ENCODE results near the gene CAMK2B. TPM values are rescaled to one million over a fixed set of nuclear protein-coding genes. Genes with fewer than 3 reads are reported as not detected.

CAMK2B gene
- total RNA-seq, 1 donor from 2014 or later: 0.09 TPM

DNA sequence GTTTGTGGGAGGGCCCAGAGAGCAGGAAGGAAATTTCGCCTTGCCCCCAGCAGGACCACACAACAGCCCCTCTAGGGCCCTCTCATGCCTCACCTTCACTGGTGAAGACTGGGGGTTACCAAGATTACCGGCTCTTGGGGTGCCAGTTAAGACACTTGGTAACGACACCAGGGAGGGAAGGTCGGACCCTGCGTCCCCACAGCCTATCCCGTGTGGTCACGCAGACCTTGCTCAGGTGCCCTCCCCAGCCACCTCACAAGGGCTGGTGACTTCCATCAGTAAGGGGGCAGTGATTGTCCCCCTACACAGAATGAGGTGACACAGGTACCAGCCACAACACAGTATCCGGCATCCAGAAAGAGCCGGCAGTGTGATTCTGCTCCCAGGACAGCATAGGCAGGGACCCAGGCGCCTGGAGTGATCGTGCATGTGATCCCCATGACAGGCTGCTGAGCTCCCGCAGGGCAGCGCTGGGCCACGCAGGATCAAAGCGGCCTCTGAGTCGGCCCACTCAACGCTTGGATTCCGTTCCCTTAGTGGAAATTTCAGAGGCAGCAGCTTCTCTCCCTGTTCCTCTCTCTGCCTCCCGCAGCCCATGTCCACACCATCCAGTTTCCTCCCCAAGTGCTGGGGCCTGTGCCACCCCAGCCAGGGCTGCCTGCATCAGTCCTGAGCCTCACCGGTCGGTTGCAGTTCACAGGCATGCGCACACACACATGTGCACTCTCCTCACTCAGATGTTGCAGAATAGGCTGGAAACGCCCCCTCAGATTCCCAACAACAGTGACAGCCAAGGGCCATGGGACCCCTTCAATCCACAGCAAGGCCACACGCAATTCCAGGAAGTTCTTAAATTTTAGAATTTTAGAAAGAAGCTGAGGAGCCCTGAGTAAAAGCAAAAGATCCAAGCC is 35.8 kb downstream of the CAMK2B start:
- no peaks in the 10 kb centered on the region for H3K36me3 ChIP-seq
- H3K27me3 Mint-ChIP-seq (ENCODE audit: insufficient read depth, low read depth): peaks cover 8% of the 10 kb centered on the region

DNA sequence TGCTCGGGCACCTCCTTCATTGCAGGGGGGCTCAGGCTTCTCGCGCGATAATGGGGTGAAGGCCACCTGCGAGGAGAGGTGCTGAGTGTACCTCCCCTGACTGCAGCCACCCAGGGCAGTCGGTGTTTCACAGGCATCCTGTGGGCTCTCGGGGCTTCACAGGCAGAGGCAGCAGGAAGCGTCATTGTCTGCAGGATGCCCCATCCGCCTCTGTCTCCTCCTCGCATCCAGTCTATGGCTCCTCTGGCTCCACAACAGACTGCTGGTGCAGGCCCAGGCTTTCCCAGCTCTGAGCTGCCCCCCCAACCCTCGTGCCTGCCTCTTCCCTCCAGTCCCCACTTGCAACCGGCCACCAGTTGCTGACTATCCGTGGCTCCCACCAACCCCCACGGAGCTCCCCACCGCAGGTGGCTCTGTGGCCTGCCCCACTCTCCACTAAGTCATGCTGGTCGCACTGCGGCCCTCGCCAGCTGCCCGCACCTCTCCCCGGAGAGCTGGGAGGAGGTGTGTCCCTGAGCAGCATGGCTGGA is 36.5 kb downstream of the CAMK2B start:
- H3K36me3 Mint-ChIP-seq: no peaks in the 10 kb centered on the region
- DNase-seq (ENCODE audit: low spot score): no peak
- Histone ChIP-seq H3F3A (ENCODE audit: low read depth) (no peaks in the 10 kb centered on the region), H3K36me3 (no peaks in the 10 kb centered on the region), H2AFZ (replicated peaks) (peak overlapping the region; percentile 57), H4K20me1 (ENCODE audit: low read depth) (no peaks in the 10 kb centered on the region), H3K9ac (no peak overlapping the region), H3K79me2 (ENCODE audit: low read depth) (no peaks in the 10 kb centered on the region), H3K4me1 (peaks cover 6% of the 10 kb centered on the region), H3K4me2 (no peak overlapping the region), H3K4me3 (no peak overlapping the region), H3K27me3 (peaks cover 22% of the 10 kb centered on the region), H3K9me3 (ENCODE audit: low read depth) (no peaks in the 10 kb centered on the region), H3K27ac (no peak overlapping the region)
- peaks cover 4% of the 10 kb centered on the region for H3K27me3 Mint-ChIP-seq (ENCODE audit: insufficient read depth, low read depth)
- H3K4me1 Mint-ChIP-seq: peaks cover 18% of the 10 kb centered on the region
- H3K27ac Mint-ChIP-seq: no peak overlapping the region
- no peaks in the 10 kb centered on the region for H3K9me3 Mint-ChIP-seq
- TF ChIP-seq, protein P1, sequence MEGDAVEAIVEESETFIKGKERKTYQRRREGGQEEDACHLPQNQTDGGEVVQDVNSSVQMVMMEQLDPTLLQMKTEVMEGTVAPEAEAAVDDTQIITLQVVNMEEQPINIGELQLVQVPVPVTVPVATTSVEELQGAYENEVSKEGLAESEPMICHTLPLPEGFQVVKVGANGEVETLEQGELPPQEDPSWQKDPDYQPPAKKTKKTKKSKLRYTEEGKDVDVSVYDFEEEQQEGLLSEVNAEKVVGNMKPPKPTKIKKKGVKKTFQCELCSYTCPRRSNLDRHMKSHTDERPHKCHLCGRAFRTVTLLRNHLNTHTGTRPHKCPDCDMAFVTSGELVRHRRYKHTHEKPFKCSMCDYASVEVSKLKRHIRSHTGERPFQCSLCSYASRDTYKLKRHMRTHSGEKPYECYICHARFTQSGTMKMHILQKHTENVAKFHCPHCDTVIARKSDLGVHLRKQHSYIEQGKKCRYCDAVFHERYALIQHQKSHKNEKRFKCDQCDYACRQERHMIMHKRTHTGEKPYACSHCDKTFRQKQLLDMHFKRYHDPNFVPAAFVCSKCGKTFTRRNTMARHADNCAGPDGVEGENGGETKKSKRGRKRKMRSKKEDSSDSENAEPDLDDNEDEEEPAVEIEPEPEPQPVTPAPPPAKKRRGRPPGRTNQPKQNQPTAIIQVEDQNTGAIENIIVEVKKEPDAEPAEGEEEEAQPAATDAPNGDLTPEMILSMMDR (IDR thresholded peaks at IDR 0.05): no peak
- TF ChIP-seq EZH2 (IDR thresholded peaks at IDR 0.05): no peak
- no peak for TF ChIP-seq EZH2phosphoT487 (IDR thresholded peaks at IDR 0.05)
- no peak overlapping the region for H3K4me3 Mint-ChIP-seq

More for the DNA sequence above, 35.8 kb downstream of the CAMK2B start:
- no peak for DNase-seq (ENCODE audit: low spot score)
- Mint-ChIP-seq H3K36me3 (no peaks in the 10 kb centered on the region), H3K9me3 (no peaks in the 10 kb centered on the region), H3K4me3 (peak overlapping the region; percentile 52), H3K4me1 (peaks cover 17% of the 10 kb centered on the region), H3K27ac (peak overlapping the region; percentile 76)
- peaks cover 6% of the 10 kb centered on the region for H3K4me1 ChIP-seq
- no peaks in the 10 kb centered on the region for H3K79me2 ChIP-seq (ENCODE audit: low read depth)
- no peak for TF ChIP-seq EZH2 (IDR thresholded peaks at IDR 0.05)
- TF ChIP-seq, protein P1 (IDR thresholded peaks at IDR 0.05): no peak
- TF ChIP-seq EZH2phosphoT487 (IDR thresholded peaks at IDR 0.05): no peak
- H3K4me3 ChIP-seq: no peak overlapping the region
- no peak overlapping the region for H3K4me2 ChIP-seq
- H3K9ac ChIP-seq: no peak overlapping the region
- H2AFZ ChIP-seq (replicated peaks): peak overlapping the region; percentile 57
- H4K20me1 ChIP-seq (ENCODE audit: low read depth): no peaks in the 10 kb centered on the region
- H3F3A ChIP-seq (ENCODE audit: low read depth): no peaks in the 10 kb centered on the region
- no peak overlapping the region for H3K27ac ChIP-seq
- H3K27me3 ChIP-seq: peaks cover 29% of the 10 kb centered on the region
- H3K9me3 ChIP-seq (ENCODE audit: low read depth): no peaks in the 10 kb centered on the region

DNA sequence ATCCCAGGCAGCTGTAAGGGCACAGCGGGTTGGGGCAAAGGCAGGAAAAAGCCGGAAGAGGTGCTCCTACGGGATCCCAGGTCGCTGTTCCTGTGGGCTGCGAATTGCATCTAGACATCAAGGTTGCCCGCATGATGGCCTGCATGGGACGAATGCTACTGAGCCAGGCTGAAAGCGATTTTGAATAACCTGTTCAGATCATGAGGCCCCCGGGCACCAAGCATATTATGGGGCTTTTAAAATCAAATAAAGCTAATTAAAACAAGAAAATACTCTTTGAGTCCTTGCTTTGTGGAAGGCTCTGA is 37.1 kb downstream of the CAMK2B start:
- Histone ChIP-seq H3F3A (ENCODE audit: low read depth) (no peaks in the 10 kb centered on the region), H3K9ac (no peak overlapping the region), H3K9me3 (ENCODE audit: low read depth) (no peaks in the 10 kb centered on the region), H3K4me3 (no peak overlapping the region), H3K27ac (no peak overlapping the region), H3K79me2 (ENCODE audit: low read depth) (no peaks in the 10 kb centered on the region), H3K4me1 (peaks cover 2% of the 10 kb centered on the region), H4K20me1 (ENCODE audit: low read depth) (no peaks in the 10 kb centered on the region), H2AFZ (replicated peaks) (no peak overlapping the region), H3K4me2 (no peak overlapping the region), H3K36me3 (no peaks in the 10 kb centered on the region), H3K27me3 (peaks cover 18% of the 10 kb centered on the region)
- H3K9me3 Mint-ChIP-seq: no peaks in the 10 kb centered on the region
- no peaks in the 10 kb centered on the region for H3K36me3 Mint-ChIP-seq
- H3K27ac Mint-ChIP-seq: no peak overlapping the region
- TF ChIP-seq EZH2phosphoT487 (IDR thresholded peaks at IDR 0.05): no peak
- TF ChIP-seq, protein P1 (IDR thresholded peaks at IDR 0.05): no peak
- no peak for TF ChIP-seq EZH2 (IDR thresholded peaks at IDR 0.05)
- peaks cover 13% of the 10 kb centered on the region for H3K4me1 Mint-ChIP-seq
- no peak for DNase-seq (ENCODE audit: low spot score)
- no peak overlapping the region for H3K4me3 Mint-ChIP-seq
- peaks cover 2% of the 10 kb centered on the region for H3K27me3 Mint-ChIP-seq (ENCODE audit: insufficient read depth, low read depth)
